NCI-H446 (cell line): ENCODE measurements around the gene NEURL1.
"Not testable (repeated sequence)": the region's sequence is repeated elsewhere in the genome, so short reads cannot be mapped to it uniquely, and the experiment has no call there.

Experiments
- DNase-seq, 2 experiments: peaks; one replicate each; lab custom pipeline; 2025; lab: John Stamatoyannopoulos, UW

Gene NEURL1

GRCh38 chr10:103606097-103606438 lies 112.6 kb downstream of the NEURL1 start:
- not testable (repeated sequence) for DNase-seq

GRCh38 chr10:103607051-103607450 lies 113.5 kb downstream of the NEURL1 start:
- not testable (repeated sequence) for DNase-seq

GRCh38 chr10:103608056-103608455 lies 114.6 kb downstream of the NEURL1 start:
- not testable (repeated sequence) for DNase-seq

GRCh38 chr10:103609231-103610082 lies 116.0 kb downstream of the NEURL1 start:
- no peak for DNase-seq

GRCh38 chr10:103610083-103610472 lies 116.6 kb downstream of the NEURL1 start:
- no peak for DNase-seq

- DNase-seq: no peak
These were observed 117.5 kb downstream of the NEURL1 start for GRCh38 chr10:103610921-103611511.

- DNase-seq: no peak
These were observed 119.2 kb downstream of the NEURL1 start for GRCh38 chr10:103612462-103613365.

GRCh38 chr10:103613616-103614015 lies 120.1 kb downstream of the NEURL1 start:
- no peak for DNase-seq

GRCh38 chr10:103614306-103615158 lies 121.0 kb downstream of the NEURL1 start:
- no peak for DNase-seq

GRCh38 chr10:103616705-103617601 lies 123.4 kb downstream of the NEURL1 start:
- DNase-seq: no peak

GRCh38 chr10:103617602-103618385 lies 124.3 kb downstream of the NEURL1 start:
- DNase-seq: no peak

GRCh38 chr10:103618575-103619423 lies 125.3 kb downstream of the NEURL1 start:
- DNase-seq: peak in 1 of 2 experiments; percentile 46

GRCh38 chr10:103619424-103620351 lies 126.2 kb downstream of the NEURL1 start:
- DNase-seq: no peak

GRCh38 chr10:103620352-103620740 lies 126.8 kb downstream of the NEURL1 start:
- DNase-seq: no peak

- no peak for DNase-seq
These were observed 127.6 kb downstream of the NEURL1 start for GRCh38 chr10:103620891-103621782.

- DNase-seq: no peak
These were observed 128.2 kb downstream of the NEURL1 start for GRCh38 chr10:103621783-103622125.

- no peak for DNase-seq
These were observed 128.8 kb downstream of the NEURL1 start for GRCh38 chr10:103622286-103622685.
